Stimulated activated CD4-positive, alpha-beta T cell treated with anti-CD3 and anti-CD28 coated beads, Interleukin-12 subunit alpha, Interleukin-12 subunit beta, amount 100 ng/mL, for 48 hours (primary cell): ENCODE data around the gene POMZP3.
A peak's percentile ranks its signal among the peaks of the same experiment; 100 is the strongest.
"Not testable (repeated sequence)": the region's sequence is repeated elsewhere in the genome, so short reads cannot be mapped to it uniquely, and the experiment has no call there.

Source experiments
- DNase-seq, 3 donors: peaks; one replicate each; pipeline ENCODE4 v3.0.0-alpha.2; 2020; ENCODE audit warnings: low read depth in 2 of 3, low spot score in 1 of 3

POMZP3 gene

DNA sequence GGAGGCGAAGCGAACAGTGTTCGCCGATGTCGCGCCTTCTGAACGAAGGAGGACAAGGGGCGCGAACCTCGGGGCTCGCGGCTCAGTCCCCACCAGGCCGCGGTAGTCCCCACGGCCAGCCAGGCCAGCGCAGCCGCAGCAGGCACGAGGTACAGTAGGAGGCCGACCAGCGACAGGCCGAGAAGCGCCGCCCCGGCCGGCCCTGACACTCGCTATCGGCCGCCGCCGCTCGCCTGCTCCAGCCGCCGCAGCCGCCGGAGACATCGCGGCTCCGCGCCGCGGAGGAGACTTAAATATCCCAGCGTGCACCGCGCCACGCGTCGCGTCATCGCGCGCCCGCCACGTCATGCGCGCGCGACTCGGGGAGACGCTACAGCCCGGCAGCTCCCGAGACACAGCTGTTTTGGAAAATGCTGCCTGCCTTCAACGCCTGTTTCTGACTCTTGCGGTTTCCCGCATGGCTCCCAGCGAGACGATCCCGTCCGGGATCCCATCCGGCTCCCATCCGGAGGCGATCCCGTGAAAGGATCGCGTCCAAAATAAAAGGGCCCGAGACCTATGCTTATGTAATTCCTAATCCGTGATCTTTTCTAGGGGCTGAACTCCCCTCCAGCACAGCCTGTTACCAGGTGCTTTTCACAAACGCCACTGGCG, at the start of gene POMZP3:
TSS of gene POMZP3 (minus strand) at position 291 of the 654 bp plus-strand sequence. CDS start 1,215 bp downstream, outside the sequence.
- peak in 1 of 3 donors; percentile 35 for DNase-seq

DNA sequence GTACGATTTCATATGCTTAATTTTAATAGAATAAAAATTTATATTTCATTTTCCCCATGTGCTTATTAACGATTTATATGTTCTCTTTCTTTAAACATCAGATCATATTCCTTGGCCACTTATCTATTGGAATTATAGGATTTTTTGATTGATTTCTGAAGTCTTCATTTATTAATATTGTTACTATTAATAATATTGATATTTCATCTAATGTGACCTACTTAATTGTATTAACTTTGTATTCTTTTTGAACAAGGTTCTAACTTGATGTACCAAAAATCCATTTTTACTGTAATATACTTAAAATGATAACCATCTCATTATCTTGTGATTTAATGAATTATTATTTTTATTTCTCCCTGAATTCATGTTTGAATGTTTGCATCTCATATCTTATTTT, 48.7 kb upstream of the POMZP3 start:
- not testable (repeated sequence) for DNase-seq

DNA sequence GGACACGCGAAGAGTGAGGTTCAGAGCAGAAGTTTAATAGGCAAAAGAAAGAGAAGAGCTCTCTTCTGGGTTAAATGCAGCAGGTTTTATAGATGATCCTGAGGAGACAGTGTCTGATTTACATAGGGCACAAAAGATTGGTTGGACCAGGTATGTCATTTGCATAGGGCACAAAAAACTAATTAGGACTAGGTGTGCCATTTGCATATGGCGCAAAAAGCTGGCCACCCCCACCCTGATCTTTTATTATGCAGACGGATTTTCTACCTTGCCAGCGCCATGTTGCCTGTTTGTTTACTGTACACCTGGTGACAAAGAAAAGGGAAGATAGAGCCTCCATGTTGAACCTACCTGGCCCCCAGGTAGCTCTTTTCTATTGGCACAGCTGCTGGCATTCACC, 46.3 kb upstream of the POMZP3 start:
- not testable (repeated sequence) for DNase-seq

DNA sequence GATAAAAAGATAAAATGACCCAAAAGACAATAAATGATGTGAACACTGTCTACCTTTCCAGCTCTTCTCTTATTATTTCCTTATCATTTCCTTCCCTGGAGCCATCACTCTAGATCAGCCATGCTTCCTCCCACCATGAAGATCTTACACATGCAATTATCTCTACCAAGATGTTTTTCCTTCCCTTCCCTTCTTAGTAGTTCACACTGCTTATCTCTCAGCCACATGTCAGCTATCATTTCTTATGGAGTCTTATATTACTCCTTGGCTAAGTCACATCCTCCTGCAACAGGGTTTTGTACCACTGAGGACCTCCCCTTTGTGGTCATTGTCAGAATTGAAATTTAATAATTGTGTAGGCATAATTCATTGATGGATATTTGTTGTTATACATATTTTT, 32.1 kb upstream of the POMZP3 start:
- DNase-seq, result not testable (repeated sequence)

DNA sequence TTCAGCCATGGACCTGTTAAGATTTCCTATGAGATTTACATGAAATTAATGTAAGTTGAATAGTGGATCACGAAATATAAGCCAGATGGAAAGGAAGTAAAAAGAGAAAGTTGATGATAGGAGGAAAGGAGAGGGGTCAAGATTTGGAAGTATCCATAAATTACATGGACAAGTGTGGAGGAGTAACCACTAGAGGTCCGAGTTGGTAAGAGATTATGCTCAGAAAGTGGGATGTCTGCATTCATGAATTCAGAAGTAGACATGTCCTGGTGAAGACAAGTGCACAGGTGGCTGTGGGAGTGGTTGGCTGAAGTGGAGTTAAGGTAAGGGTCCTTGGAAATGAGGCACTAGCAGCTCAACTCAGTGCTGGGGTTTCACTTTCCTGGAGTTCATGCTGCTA, 29.3 kb upstream of the POMZP3 start:
- not testable (repeated sequence) for DNase-seq

DNA sequence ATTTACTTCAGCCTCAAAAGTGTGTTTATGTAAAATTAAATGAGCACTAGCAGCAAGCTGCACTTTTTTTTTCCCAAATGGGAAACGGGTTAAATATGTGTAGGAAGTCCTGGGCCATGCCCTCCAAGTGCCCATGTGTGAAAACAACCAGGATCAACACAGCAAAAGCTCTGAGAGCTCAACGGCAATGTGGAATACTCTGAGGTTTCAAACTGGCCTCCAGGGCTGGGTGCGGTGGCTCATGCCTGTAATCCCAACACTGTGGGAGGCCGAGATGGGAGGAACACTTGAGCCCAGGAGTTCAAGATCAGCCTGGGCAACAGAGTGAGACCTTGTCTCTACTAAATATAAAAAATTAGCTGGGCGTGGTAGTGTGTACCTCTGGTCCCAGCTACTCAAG, 15.5 kb upstream of the POMZP3 start:
- DNase-seq, result not testable (repeated sequence)

DNA sequence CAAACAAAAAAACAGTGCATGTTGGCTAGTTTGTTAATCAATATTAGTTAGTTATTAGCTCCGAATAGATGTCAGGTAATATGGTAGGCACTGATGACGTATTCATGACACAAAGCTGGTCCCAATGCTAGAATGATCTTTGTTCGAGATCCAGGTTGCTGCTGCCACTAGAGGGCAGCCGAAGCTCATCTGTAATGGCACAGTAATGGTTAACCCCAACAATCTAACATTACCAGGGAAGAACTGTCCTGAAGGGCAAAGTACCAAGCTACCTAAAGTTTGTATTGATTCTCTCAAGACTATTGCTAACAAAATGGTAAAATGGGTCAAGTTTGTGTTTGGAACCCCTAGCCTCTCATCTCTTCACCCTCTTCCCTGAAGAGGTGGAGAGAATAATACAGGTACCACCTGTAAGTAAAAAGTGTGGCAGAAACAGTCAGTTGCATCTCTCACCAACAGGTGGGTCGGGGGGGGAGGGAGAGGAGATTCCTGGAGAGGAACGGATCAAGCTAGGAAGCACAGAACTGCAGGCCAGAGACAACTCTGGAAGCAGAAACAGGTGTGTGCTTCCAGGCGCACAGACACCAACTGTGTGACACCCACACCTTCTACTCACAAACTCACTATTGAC, 10.1 kb upstream of the POMZP3 start:
- DNase-seq, result not testable (repeated sequence)

DNA sequence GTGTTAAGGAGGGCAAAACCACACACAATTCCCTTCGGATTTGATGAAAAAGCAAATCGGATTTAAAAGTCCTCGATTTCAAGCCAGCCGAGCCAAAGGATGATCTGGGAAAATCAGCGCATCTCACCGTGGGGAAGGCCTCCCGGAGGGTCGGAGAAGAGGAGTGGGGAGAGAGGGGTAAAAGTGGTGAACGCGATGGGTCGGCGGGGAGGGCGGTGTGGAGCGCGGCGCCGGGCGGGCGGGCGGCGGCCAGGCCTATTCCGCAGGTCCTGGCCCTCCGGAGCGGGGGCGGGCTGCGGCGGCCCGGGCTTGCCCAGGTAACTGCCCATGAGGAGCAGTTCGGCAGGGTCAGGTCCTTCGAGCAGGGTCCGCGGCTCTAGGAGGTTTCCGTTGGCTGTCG, 498 bp downstream of the POMZP3 start:
- not testable (repeated sequence) for DNase-seq

DNA sequence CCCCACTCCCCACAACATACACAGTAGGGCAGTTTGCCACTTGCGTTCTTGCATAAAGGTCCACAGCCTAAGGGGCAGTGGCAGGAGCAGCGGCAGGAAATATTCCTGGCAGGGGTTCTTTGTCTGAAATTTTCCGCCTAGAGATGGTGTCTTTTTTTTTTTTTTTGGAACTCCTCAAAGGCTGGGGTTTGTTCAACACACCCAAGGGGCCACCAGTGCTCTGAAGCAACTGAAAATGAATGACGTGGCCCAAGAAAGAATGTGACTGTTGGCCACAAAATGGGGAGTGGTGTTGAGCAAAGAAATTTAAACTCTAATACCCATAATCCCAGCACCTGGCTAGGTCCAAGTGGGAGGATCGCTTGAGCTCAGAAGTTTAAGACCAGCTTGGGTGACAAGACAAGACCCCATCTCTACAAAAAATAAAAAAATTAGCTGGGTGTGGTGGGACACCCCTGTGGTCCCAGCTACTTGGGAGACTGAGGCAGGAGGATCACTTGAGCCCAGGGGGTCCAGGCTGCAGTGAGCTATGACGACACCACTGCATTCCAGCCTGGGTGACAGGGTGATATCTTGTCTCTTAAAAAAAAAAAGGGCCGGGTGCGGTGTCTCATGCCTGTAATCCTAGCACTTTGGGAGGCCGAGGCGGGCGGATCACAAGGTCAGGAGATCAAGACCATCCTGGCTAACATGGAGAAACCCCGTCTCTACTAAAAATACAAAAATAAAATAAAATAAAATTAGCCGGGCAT, 7.5 kb downstream of the POMZP3 start:
- not testable (repeated sequence) for DNase-seq

DNA sequence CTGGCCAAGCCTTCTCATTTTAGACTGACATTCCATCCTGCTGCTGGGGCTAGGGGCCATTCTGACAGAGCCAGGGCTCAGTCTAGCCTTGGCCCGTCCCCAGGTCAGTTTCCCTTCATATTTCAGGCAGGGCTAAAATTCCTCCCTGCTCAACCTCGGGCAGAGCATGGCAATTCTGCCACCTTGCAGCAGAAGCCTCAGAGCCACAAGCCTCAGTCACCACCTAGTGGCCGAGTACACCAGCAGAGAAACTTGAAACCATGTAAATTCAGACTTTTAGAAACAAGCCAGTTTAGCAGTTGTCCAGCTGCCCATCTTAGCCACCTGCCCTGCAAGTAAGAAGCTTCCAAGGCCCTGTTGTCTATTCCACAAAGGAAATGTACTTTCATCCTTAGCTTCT, 13.3 kb downstream of the POMZP3 start:
- not testable (repeated sequence) for DNase-seq

DNA sequence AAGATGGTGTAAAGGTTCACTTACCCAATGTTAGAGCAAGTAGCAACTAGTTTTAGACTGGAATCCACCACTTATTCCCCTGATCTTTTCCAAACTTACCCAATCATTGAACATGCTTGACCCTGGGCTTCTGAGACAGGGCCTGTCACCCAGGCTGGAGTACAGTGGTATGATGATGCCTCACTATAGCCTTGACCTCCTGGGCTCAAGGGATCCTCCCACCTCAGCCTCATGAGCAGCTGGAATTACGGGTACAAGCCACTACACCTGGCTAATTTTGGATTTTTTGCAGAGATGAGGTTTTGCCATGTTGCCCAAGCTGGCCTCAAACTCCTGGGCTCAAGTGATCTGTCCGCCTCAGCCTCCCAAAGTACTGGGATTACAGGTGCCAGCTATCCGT, 14.8 kb downstream of the POMZP3 start:
- not testable (repeated sequence) for DNase-seq

DNA sequence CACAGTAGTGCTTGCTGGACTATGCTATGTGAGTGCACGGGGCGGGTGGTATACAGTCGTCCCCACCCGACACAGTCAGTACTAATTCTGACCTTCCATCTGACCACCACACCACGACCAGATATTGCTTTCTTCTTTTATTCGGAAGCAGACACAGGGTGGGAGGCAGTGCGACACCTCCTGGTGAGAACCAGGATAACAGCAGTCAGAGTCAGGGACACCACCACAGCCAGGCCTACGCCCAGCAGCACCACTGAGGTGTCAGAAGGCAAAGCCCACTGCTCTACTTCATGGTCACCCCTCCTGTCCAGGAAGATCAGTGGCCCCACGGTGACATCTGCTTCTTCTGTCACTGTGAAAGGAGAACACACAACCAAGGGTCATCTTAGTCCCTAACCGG, 17.2 kb downstream of the POMZP3 start:
- DNase-seq, result not testable (repeated sequence)

DNA sequence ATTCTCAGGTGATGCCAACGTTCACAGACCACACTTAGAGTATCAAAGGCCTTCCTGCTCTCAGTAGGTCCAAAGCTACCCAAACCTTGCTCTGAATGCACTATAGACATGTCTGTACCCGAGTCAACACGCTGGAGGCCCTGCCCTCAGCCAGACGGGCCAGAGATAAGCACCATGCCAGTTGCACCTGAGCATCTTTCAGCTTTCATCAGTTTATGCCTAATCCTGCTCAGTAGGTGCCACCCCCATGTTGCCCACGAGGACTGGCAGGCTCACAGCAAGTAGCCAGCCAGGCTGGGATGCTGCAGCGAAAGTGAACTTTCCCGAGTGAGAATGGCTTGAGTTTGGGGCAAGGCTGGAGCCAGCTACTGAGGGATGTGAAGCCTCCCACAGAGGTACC, 18.6 kb downstream of the POMZP3 start:
- not testable (repeated sequence) for DNase-seq

DNA sequence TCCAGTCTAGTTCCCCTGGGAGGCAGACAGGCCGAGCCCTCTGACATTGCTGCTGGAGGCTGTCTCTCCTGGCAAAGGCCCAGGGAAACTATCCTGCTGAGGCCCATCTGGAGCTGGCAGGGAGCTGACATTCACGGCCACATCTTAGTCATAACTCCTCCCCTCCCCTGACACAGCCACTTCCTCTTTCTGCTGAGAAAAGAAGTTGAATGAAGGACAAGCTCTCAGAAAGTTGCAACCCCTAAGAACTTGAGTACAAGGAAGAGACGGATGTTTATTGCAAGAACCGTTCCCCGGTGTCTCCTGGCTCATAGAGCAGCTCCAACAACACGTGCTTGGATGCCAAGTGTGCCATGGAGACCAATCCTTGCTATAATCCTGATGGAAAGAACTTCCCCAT, 21.1 kb downstream of the POMZP3 start:
- peak; percentile 38 to 46 (median 42) for DNase-seq

DNA sequence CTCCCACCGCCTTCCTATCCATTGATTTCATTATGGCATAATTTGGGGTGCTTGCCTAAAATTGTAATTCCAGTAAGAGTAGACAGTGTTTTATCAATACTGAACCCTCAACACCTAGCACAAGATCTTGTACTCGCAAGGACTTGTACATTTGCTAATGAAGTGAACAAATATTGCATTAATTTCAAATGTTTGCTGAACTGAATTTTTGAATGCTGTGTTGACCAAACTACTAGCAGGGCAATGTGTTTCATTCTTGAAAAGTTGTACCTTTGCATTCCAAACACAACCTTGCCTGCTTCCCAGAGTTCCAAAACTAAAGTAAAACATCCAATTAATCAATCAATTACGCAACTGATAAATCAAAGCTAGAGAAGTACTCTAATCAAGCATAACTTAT, 26.4 kb downstream of the POMZP3 start:
- DNase-seq, result not testable (repeated sequence)

DNA sequence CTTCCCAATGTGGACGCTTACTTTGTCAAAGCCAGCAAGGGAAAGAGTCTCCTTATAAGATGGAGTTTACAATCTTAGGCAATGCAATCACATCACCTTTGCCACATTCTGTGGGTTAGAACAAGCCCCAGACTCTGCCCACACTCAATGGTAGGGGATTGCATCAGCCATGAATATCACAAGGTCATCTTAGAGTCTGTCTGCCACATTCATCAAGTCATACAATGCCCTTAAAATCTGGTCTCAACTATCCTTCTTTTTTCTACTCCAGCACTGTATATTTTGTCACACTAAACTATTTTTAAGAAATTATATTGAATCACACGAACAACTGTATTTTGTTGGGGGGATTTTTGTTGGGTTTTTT, 27.0 kb downstream of the POMZP3 start:
- DNase-seq, result not testable (repeated sequence)

DNA sequence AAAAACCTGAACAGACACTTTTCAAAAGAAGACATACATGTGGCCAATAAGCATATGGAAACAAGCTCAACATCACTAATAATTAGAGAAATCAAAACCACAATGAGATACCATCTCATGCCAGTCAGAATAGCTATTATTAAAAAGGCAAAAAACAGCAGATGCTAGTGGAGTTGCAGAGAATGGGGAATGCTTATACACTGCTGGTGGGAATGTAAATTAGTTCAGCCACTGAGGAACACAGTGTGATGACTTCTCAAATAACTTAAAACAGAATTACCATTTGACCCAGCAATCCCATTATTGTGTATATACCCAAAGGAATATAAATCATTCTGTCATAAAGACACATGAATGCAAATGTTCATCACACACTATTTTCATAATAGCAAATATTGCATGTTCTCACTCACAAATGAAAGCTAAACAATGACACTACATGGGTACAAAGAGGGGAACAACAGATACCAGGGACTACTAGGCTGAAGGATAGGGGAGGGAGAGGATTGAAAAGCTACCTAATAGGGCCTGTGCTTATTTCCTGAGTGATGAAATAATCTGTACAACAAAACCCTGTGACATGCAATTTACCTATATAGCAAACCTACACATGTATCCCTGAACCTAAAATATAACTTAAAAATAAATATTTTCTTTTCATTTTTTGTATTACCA, 28.4 kb downstream of the POMZP3 start:
- DNase-seq, result not testable (repeated sequence)

DNA sequence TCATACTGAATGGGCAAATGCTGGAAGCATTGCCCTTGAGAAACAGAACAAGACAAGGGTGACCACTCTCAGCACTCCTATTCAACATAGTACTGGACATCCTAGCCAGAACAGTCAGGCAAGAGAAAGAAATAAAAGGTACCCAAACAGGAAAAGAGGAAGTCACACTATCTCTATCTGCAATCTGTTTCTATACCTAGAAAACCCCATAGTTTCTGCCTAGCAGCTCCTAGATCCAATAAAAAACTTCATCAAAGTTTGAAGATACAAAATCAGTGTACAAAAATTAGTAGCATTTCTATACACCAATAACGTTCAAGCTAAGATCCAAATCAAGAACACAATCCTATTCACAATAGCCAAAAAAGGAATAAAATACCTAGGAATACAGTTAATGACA, 29.8 kb downstream of the POMZP3 start:
- DNase-seq, result not testable (repeated sequence)

DNA sequence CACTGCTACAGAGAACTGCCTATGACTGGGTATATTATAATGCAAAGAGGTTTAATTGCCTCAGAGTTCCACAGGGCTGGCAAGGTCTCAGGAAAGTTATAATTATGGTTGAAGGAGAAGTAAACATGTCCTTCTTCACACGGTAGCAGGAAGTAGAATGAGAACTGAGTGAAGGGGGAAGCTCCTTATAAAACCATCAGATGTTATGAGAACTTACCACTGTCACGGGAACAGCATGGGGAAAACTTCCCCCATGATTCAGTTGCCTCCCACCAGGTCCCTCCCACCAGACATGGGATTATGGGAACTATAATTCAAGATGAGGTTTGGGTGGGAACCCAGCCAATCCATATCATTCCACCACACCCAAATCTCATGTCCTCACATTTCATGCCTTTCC, 34.4 kb downstream of the POMZP3 start:
- DNase-seq, result not testable (repeated sequence)

DNA sequence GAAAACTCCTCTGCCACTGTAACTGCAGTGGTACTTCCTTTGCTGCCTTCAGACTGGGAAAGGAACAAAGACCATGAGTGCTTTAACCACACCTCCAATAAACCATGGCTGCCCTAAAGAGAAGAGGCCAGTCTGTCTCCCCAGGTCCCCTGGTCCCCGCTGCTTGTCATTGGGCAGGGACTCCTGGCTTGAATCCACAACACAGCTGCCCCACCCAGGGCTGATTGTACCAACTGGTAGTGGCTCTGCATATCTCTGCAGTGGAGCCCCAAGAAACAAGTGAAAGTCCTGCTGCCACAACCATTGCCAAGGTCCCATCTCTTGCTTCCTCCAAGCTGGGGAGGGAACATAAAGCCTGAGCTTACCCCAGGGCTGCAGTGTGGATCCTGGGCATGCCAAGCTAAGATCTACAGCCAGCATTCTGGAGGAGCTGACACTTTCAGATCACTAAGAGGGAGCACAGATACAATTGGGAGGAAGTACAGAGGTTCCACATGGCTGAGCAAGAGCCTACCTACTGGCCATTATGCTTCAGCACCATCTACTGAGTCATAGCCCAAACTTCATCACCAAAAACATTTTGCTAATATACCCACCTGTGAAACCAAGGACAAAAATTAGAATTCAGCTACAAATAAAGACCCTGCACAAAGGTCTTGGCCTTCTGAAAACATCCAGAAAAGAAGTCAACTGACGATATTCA, 35.3 kb downstream of the POMZP3 start:
- DNase-seq, result not testable (repeated sequence)

DNA sequence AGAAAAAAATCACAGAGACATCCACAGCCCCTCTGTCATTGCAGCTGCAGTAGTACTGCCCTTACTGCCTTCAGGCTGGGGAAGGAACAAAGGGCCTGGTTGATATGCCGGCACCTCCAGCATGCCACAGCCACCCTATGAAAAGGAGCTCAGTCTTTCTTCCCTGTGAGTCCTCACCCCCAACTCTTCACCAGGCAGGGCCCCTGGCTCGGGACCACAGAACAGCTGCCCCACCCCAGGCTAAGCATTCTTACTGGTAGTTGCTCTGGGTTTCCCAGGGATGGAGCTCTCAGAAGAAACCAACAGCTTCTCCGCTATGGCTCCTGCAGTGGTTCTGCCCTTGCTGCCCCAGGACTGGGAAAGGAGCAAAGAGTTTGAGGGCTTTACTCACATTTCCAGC, 36.0 kb downstream of the POMZP3 start:
- not testable (repeated sequence) for DNase-seq
